CD8-positive, alpha-beta memory T cell (primary cell): ENCODE data around the gene TRIM65. TPM values are rescaled to one million over a fixed set of nuclear protein-coding genes. Genes with fewer than 3 reads are reported as not detected.
A peak's percentile ranks its signal among the peaks of the same experiment; 100 is the strongest.

Experiments used
- CTCF ChIA-PET: fragments of 350-600 bp; sonication (Branson Sonifier 250); formaldehyde crosslinking; loops from one replicate; lab custom pipeline; 2021; ENCODE audit warnings: antibody characterized with exemption; lab: Charles Lee
- POLR2A ChIA-PET: fragments of 350-600 bp; sonication (Branson Sonifier 250); formaldehyde crosslinking; loops from one replicate; lab custom pipeline; 2021; ENCODE audit warnings: antibody characterized with exemption; lab: Charles Lee
- DNase-seq, 5 donors: peaks; one replicate each; pipeline versions ENCODE4 v3.0.0 to v3.0.0-alpha.2; 2020 to 2022; ENCODE audit warnings: mixed read lengths in 1 of 5
- H3K27ac ChIP-seq: one replicate; pipeline ENCODE4 v1.7.0; 2013; ENCODE audit warnings: low read depth, mild to moderate bottlenecking, low read length, moderate library complexity
- H3K27me3 ChIP-seq: 2 replicates; pipeline ENCODE4 v1.7.0; 2013; ENCODE audit warnings: low read length, mild to moderate bottlenecking; ENCODE audit not compliant: insufficient read depth, poor library complexity, severe bottlenecking
- H3K36me3 ChIP-seq: 2 replicates; pipeline ENCODE4 v1.7.0; 2013; ENCODE audit warnings: mild to moderate bottlenecking, low read length, moderate library complexity; ENCODE audit not compliant: insufficient read depth
- H3K4me1 ChIP-seq: 2 replicates; pipeline ENCODE4 v1.7.0; 2013; ENCODE audit warnings: mild to moderate bottlenecking, low read length, moderate library complexity; ENCODE audit not compliant: insufficient read depth
- H3K4me3 ChIP-seq: 2 replicates; pipeline ENCODE4 v1.7.0; 2013; ENCODE audit warnings: mild to moderate bottlenecking, low read length
- H3K9me3 ChIP-seq: 2 replicates; pipeline ENCODE4 v1.7.0; 2013; ENCODE audit warnings: mild to moderate bottlenecking, low read length
- H3K27ac Mint-ChIP-seq, 8 donors: one replicate each; pipeline ENCODE4 v1.8.0; 2020 to 2021; ENCODE audit warnings: mixed read lengths in 8 of 8, mild to moderate bottlenecking in 6 of 8, inconsistent platforms in 3 of 8, moderate library complexity in 3 of 8
- H3K27me3 Mint-ChIP-seq, 2 donors: one replicate each; pipeline ENCODE4 v1.8.0; 2020 to 2021; ENCODE audit warnings: mixed read lengths in 2 of 2, mild to moderate bottlenecking in 1 of 2, moderate library complexity in 1 of 2
- H3K36me3 Mint-ChIP-seq, 3 donors: one replicate each; pipeline ENCODE4 v1.8.0; 2020 to 2021; ENCODE audit warnings: mixed read lengths in 3 of 3, inconsistent platforms in 1 of 3, mild to moderate bottlenecking in 1 of 3
- H3K4me1 Mint-ChIP-seq, 3 donors: one replicate each; pipeline ENCODE4 v1.8.0; 2020 to 2021; ENCODE audit warnings: mixed read lengths in 3 of 3, inconsistent platforms in 1 of 3, mild to moderate bottlenecking in 1 of 3
- H3K4me3 Mint-ChIP-seq, 7 donors: one replicate each; pipeline ENCODE4 v1.8.0; 2020 to 2021; ENCODE audit warnings: mixed read lengths in 7 of 7, mild to moderate bottlenecking in 6 of 7, moderate library complexity in 4 of 7, inconsistent platforms in 2 of 7
- H3K9me3 Mint-ChIP-seq, 5 donors: one replicate each; pipeline ENCODE4 v1.8.0; 2020 to 2022; ENCODE audit warnings: mixed read lengths in 5 of 5, mild to moderate bottlenecking in 3 of 5, moderate library complexity in 2 of 5, inconsistent platforms in 1 of 5
- polyA plus RNA-seq: library from polyadenylated mRNA; unstranded; fragments of 300-500 nt; fragmentation: Illumina TruSeq; gene quantifications from one replicate; pipeline ENCODE4 v1.2.3, GENCODE V29; 2021
- total RNA-seq, 2 experiments: library from RNA; stranded (reverse); gene quantifications; one replicate each; pipeline ENCODE4 v1.2.3, GENCODE V29; 2021

TRIM65 gene
- total and polyA plus RNA-seq, 3 experiments from 2014 or later, result 28.1 to 35.4 (median 34.9) TPM

DNA sequence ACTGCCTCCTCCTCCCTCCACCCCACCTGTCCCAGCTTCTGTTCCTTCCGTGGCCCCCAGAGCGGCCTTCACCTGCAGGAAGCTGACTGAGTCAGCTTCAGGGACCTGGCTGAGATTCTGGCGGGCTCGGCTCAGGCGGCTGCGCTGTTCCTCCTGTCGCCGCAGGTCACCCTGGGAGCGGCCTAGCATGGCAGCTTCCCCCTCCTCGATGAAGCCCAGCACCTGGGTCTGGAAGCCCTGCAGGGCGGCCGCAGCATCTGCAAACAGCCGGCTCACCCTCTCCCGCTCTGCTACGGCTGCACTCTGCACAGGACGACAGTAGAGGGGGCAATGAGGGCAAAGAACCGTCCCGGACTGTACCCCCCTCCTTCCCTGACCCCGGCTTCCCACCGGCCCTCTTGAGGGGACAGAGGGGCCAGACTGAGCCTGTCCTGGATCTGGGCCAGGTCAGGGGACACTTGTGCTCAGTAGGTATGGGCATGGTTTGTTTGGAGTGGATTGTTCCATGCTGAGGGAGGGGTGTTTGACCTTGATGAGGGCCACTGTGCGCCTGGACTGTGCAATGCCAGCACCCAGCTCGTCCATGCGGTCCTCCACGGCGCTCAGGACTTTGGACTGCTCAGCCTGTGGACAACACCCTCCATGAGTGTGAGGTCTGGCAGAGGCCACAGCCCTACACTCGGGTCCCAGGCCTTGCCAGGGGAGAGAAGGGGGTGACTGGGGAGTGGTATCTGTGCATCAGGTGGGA lies 20.4 kb downstream of the TRIM65 start:
- ChIA-PET POLR2A (interaction anchor here (0.7 to 8.3 kb wide), 12 partner anchors 12 to 123 kb away, joined by 3 to 82 read pairs (median 6); partner anchors contain the start of genes TRIM65 and WBP2), CTCF (interaction anchor here (0.7 to 7.1 kb wide), 16 partner anchors 9 to 128 kb away, joined by 3 to 51 read pairs (median 6); partner anchors contain the start of genes GALK1, MRPL38, TRIM65 and WBP2)
- H3K9me3 Mint-ChIP-seq, result no peaks in the 10 kb centered on the region
- H3K27ac ChIP-seq, result no peak overlapping the region
- peak overlapping the region; percentile 83 to 90 (median 86) for H3K4me3 Mint-ChIP-seq
- H3K9me3 ChIP-seq, result no peaks in the 10 kb centered on the region
- no peaks in the 10 kb centered on the region for H3K27me3 ChIP-seq
- peak; percentile 56 to 88 (median 76) for DNase-seq
- peak overlapping the region; percentile 61 for H3K4me3 ChIP-seq
- peak overlapping the region; percentile 85 to 96 (median 88) for H3K27ac Mint-ChIP-seq
- peaks cover 42% of the 10 kb centered on the region for H3K4me1 ChIP-seq
- H3K36me3 ChIP-seq, result no peaks in the 10 kb centered on the region
- H3K36me3 Mint-ChIP-seq, result peaks cover 0 to 2% (median 0%) of the 10 kb centered on the region in 3 donors
- H3K27me3 Mint-ChIP-seq, result peaks cover 0 to 3% of the 10 kb centered on the region in 2 donors
- peaks cover 33 to 57% (median 34%) of the 10 kb centered on the region in 3 donors for H3K4me1 Mint-ChIP-seq

DNA sequence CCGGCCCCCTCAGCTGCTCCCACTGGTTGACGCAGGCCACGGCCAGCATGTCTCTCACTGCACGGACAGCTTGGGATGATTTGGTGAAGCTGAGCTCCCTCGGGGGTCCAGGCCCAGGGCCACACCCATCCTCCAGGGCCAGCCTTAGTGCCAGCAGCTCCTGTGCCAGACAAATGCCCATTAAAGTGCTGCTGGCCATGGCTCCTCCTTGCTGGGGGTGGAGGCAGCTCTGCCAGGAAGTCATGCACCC lies 20.9 kb downstream of the TRIM65 start:
- no peak for DNase-seq
- Mint-ChIP-seq H3K27ac (peak overlapping the region; percentile 85 to 96 (median 88)), H3K4me3 (peak overlapping the region; percentile 83 to 90 (median 86)), H3K9me3 (no peaks in the 10 kb centered on the region), H3K36me3 (peaks cover 0 to 2% (median 0%) of the 10 kb centered on the region in 3 donors), H3K27me3 (peaks cover 0 to 3% of the 10 kb centered on the region in 2 donors), H3K4me1 (peaks cover 33 to 57% (median 34%) of the 10 kb centered on the region in 3 donors)
- H3K4me1 ChIP-seq, result peaks cover 41% of the 10 kb centered on the region
- peak overlapping the region; percentile 61 for H3K4me3 ChIP-seq
- ChIA-PET CTCF (interaction anchor here (0.7 to 7.1 kb wide), 16 partner anchors 9 to 127 kb away, joined by 3 to 51 read pairs (median 6); partner anchors contain the start of genes GALK1, MRPL38, TRIM65 and WBP2), POLR2A (interaction anchor here (0.7 to 8.3 kb wide), 12 partner anchors 11 to 122 kb away, joined by 3 to 82 read pairs (median 6); partner anchors contain the start of genes TRIM65 and WBP2)
- no peaks in the 10 kb centered on the region for H3K9me3 ChIP-seq
- no peaks in the 10 kb centered on the region for H3K36me3 ChIP-seq
- no peak overlapping the region for H3K27ac ChIP-seq
- no peaks in the 10 kb centered on the region for H3K27me3 ChIP-seq

DNA sequence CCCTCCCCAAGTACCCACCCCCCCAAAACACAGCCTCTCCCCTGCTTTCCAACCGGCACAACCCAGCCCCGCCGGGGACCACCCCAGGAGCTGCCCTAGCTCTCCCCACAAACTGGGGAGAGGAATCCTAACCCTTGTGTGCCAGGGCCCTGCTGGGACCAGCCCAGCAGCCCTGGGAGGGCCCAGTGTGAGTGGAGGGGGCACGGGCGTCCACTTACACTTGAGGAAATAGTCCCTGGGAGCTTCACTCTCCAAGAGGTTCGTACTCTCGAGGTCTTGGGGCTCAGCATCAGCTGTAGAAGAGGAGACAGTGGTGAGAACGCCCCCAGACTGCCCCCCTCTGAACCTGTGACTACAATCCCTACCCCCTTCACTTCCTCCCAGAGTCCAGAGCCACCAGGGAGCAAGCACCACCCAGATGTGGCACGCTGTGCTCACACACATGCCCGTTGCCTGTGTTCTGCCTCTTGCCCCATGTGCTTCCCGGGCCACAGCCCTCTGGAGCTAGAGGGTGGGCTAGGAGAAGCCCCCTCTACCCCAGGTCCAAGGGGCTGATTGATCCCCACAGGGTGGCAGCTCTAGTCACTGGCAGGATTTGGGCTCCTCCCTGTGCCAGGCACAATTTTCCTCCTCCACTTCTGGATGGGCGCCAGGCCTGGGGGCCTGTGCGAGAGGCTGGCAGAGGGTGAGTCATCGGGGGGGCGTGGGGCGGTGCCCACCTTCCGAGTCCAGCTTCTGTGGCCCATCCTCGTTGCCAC lies 21.4 kb downstream of the TRIM65 start:
- ChIA-PET CTCF (interaction anchor here (0.7 to 7.1 kb wide), 17 partner anchors 8 to 127 kb away, joined by 3 to 51 read pairs (median 7); partner anchors contain the start of genes GALK1, MRPL38, TRIM65 and WBP2), POLR2A (interaction anchor here (0.7 to 8.3 kb wide), 12 partner anchors 11 to 122 kb away, joined by 3 to 82 read pairs (median 6); partner anchors contain the start of genes TRIM65 and WBP2)

DNA sequence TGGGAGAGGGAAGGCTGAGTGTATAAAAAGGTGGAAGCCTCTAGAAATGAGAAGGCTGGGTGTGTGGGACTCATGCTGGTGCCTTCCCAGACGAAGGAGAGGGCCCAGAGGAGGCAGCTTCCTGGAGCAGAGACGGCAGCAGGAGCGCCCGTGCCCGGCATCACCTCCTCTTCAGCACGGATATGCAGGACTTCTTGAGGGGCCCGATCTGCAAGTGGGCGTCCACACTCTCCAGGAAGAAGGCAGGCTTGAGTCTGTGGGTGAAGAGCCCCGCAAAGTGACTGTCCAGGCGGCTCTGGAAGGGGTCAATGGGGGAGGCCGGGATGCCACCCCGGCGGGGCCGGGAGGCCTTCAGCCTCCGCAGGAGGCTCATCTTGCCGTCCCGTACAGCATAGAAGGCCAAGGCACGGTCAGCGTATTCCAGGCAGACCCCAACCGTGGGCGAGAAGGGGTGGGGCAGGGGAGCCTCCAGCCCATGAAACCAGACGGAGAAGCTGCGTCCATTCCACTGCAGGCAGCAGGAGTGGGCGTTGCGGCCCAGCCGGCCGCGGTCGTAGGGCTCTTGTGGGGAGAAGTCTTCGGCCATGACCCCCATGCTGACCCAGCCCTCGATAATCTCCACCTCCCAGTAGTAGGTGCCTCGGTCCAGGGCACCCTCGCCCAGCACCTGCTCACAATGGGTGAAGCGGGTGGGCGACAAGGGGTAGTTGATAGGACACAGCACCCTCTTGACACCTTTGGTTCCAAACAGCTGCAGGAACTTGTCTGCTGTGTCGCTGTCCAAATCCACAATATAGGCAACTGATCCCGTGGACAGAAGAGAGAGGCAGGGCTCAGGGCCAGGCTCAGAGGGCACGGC lies 22.2 kb downstream of the TRIM65 start:
- no peak for DNase-seq
- H3K27ac Mint-ChIP-seq, result peak overlapping the region in 4 of 8 donors; percentile 26 to 86 (median 62)

More for the DNA sequence above, 21.4 kb downstream of the TRIM65 start:
- H3K36me3 Mint-ChIP-seq, result peaks cover 0 to 2% (median 0%) of the 10 kb centered on the region in 3 donors
- Histone ChIP-seq H3K27me3 (no peaks in the 10 kb centered on the region), H3K4me1 (peaks cover 41% of the 10 kb centered on the region), H3K9me3 (no peaks in the 10 kb centered on the region), H3K27ac (no peak overlapping the region), H3K36me3 (no peaks in the 10 kb centered on the region), H3K4me3 (peak overlapping the region; percentile 61)
- no peaks in the 10 kb centered on the region for H3K9me3 Mint-ChIP-seq
- H3K27me3 Mint-ChIP-seq, result peaks cover 0 to 3% of the 10 kb centered on the region in 2 donors
- H3K4me3 Mint-ChIP-seq, result peak overlapping the region; percentile 83 to 90 (median 86)
- H3K4me1 Mint-ChIP-seq, result peaks cover 33 to 60% (median 34%) of the 10 kb centered on the region in 3 donors
- H3K27ac Mint-ChIP-seq, result peak overlapping the region; percentile 85 to 96 (median 88)
- no peak for DNase-seq

DNA sequence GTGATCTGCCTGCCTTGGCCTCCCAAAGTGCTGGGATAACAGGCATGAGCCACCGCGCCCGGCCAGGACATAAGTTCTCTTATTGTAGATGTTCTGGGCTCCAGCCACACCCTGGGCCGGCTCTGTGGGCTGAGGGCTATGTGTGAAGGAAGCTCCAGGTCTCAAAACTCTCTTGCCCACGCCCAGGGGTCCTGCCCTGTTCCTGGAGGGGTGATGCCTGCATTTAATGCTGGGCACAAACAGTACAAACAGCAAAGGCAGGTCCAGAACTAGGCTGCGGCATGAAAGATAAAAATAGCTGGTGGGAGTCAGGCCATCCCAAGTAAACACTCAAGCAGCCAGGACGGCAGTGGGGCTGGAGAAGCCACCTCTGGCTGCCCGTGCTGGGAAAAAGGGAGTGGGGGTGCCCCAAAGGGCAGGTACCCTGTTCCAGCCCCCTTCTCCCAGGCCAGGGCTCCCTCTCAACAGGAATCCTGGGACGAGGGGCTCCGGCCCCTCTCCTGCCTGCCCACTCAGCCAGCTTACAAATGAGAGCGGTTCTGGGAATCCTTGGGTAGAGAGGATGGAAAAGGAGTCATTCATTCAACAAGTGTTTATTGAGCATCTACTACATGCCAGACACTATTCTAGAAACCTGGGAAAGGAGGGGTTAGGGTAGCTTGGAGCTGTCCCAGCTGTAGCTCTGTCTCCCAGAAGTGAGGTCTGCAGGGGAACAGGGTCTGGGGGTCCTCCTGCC lies 23.0 kb downstream of the TRIM65 start:
- ChIA-PET POLR2A (interaction anchor here (0.6 to 8.3 kb wide), 3 partner anchors 9 to 575 kb away, joined by 3 to 82 read pairs (median 4); partner anchors contain the start of gene WBP2), CTCF (interaction anchor here (1.0 to 7.1 kb wide), 5 partner anchors 9 to 25 kb away, joined by 3 to 51 read pairs (median 12); partner anchors contain the start of genes TRIM65 and WBP2)
- Mint-ChIP-seq H3K27me3 (peaks cover 0 to under 1% of the 10 kb centered on the region in 2 donors), H3K4me3 (peak overlapping the region in 3 of 7 donors; percentile 48 to 61 (median 49)), H3K4me1 (peaks cover 32 to 55% (median 33%) of the 10 kb centered on the region in 3 donors), H3K9me3 (no peaks in the 10 kb centered on the region), H3K27ac (peak overlapping the region in 7 of 8 donors; percentile 11 to 98 (median 76)), H3K36me3 (peaks cover 0 to 2% (median 0%) of the 10 kb centered on the region in 3 donors)
- Histone ChIP-seq H3K4me3 (no peak overlapping the region), H3K9me3 (no peaks in the 10 kb centered on the region), H3K27ac (no peak overlapping the region), H3K4me1 (peaks cover 41% of the 10 kb centered on the region), H3K27me3 (no peaks in the 10 kb centered on the region), H3K36me3 (no peaks in the 10 kb centered on the region)
- no peak for DNase-seq

More for the DNA sequence above, 22.2 kb downstream of the TRIM65 start:
- Mint-ChIP-seq H3K36me3 (peaks cover 0 to 2% (median 0%) of the 10 kb centered on the region in 3 donors), H3K4me1 (peaks cover 33 to 57% (median 34%) of the 10 kb centered on the region in 3 donors), H3K4me3 (peak overlapping the region in 3 of 7 donors; percentile 44 to 90 (median 61)), H3K9me3 (no peaks in the 10 kb centered on the region), H3K27me3 (peaks cover 0 to 3% of the 10 kb centered on the region in 2 donors)
- CTCF ChIA-PET, result interaction anchor here (1.5 to 7.1 kb wide), 7 partner anchors 10 to 112 kb away, joined by 5 to 51 read pairs (median 12); partner anchors contain the start of genes TRIM65 and WBP2
- POLR2A ChIA-PET, result interaction anchor here (0.6 to 8.3 kb wide), 5 partner anchors 10 to 574 kb away, joined by 3 to 82 read pairs (median 9); partner anchors contain the start of gene WBP2
- peaks cover 41% of the 10 kb centered on the region for H3K4me1 ChIP-seq
- no peak overlapping the region for H3K4me3 ChIP-seq
- no peak overlapping the region for H3K27ac ChIP-seq
- no peaks in the 10 kb centered on the region for H3K36me3 ChIP-seq
- H3K9me3 ChIP-seq, result no peaks in the 10 kb centered on the region
- no peaks in the 10 kb centered on the region for H3K27me3 ChIP-seq

DNA sequence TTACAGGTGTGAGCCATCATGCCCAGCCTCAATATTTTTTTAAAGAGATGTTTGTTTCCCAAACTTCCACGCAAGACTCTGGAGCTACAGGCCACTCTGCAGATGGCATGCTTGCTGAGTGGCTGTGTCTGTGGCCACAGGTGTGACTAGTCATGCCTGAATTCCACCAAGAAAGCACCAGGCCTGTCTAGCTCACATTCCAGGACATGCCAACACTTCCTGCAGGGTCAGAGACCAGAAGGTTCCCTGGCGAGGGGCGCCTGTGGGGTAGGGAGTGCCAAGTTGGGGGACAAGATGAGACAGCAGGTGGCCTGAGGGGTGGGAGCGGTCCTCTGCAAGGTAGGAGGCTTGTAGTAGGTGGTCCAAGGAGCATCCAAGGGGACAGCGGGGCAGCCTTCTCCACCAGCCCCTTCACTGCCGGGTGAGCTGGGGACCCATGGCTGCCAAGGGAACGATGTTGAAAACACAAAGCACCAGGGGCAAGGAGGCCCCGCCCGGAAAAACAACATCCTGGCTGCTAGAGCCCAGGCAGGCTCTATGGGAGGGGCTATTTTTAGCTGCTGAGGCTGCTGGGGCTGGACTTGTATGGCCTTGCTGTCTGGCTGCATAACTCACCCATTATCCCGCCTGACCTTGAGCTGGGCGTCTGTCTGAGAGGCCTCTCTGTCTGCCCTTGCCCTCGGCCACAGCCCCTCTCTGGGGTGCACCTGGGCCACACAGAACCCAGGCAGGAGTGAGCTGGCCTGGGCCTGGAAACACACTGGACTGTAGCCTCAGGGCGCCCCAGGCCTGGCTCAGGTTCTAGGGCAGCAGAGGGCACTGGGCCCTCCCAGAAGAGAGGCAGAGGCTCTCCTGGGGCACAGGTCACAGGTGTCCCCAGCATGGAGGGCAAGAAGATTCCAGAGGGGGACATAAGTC lies 24.1 kb downstream of the TRIM65 start:
- Mint-ChIP-seq H3K9me3 (no peaks in the 10 kb centered on the region), H3K36me3 (peaks cover 0 to 2% (median 0%) of the 10 kb centered on the region in 3 donors), H3K4me1 (peaks cover 29 to 50% (median 32%) of the 10 kb centered on the region in 3 donors), H3K27ac (peak overlapping the region; percentile 76 to 98 (median 93)), H3K27me3 (no peaks in the 10 kb centered on the region), H3K4me3 (peak overlapping the region; percentile 4 to 85 (median 47))
- Histone ChIP-seq H3K36me3 (no peaks in the 10 kb centered on the region), H3K4me1 (peaks cover 41% of the 10 kb centered on the region), H3K9me3 (no peaks in the 10 kb centered on the region), H3K27ac (peak overlapping the region; percentile 71), H3K4me3 (no peak overlapping the region), H3K27me3 (no peaks in the 10 kb centered on the region)
- CTCF ChIA-PET, result interaction anchor here (0.9 to 7.1 kb wide), 11 partner anchors 8 to 119 kb away, joined by 3 to 51 read pairs (median 3); partner anchors contain the start of genes TRIM65 and WBP2
- POLR2A ChIA-PET, result interaction anchor here (0.9 to 8.3 kb wide), 6 partner anchors 8 to 89 kb away, joined by 3 to 82 read pairs (median 4); partner anchors contain the start of genes TRIM65, UNK and WBP2
- DNase-seq, result peak; percentile 29 to 82 (median 51)
